Measurements from ENCODE around the gene COL1A2. TPM values are rescaled to one million over a fixed set of nuclear protein-coding genes. Genes with fewer than 3 reads are reported as not detected.

COL1A2 gene
- total RNA-seq, 1 experiment from 2014 or later = 81.2 TPM

- Mint-ChIP-seq H3K4me1 (peaks cover 43% of the 10 kb centered on the region), H3K4me3 (peak overlapping the region; percentile 50), H3K27me3 (ENCODE audit: low read depth) (peaks cover 7% of the 10 kb centered on the region), H3K36me3 (no peaks in the 10 kb centered on the region), H3K9me3 (no peaks in the 10 kb centered on the region), H3K27ac (peak overlapping the region; percentile 92)
- ChIA-PET POLR2A (no interaction called here), CTCF (interaction anchor here (2.3 kb wide), 1 partner anchor 103 kb away, joined by 7 read pairs; no protein-coding TSS in a partner anchor)
- peak; percentile 8 for ATAC-seq
- peak; percentile 24 for DNase-seq (ENCODE audit: low spot score)
- no peak for TF ChIP-seq E2F4 (CRISPR knock-in tag; IDR thresholded peaks at IDR 0.05; ENCODE audit: borderline replicate concordance, low read depth)
- no peak for TF ChIP-seq HMGXB4 (CRISPR knock-in tag; IDR thresholded peaks at IDR 0.05)
- no peak for TF ChIP-seq ERG (CRISPR knock-in tag; IDR thresholded peaks at IDR 0.05)
- TF ChIP-seq HMGA2 (CRISPR knock-in tag; IDR thresholded peaks at IDR 0.05) = no peak
- no peak for TF ChIP-seq SMAD4 (CRISPR knock-in tag; IDR thresholded peaks at IDR 0.05)
- TF ChIP-seq ZBTB21 (CRISPR knock-in tag; IDR thresholded peaks at IDR 0.05; ENCODE audit: borderline replicate concordance) = no peak
- TF ChIP-seq ZNF138 (CRISPR knock-in tag; conservative IDR thresholded peaks at IDR 0.05) = no peak
- TF ChIP-seq MXD4 (CRISPR knock-in tag; IDR thresholded peaks at IDR 0.05; ENCODE audit: borderline replicate concordance) = no peak
- TF ChIP-seq AR (CRISPR knock-in tag; IDR thresholded peaks at IDR 0.05) = no peak
- no peak for TF ChIP-seq ZNF532 (CRISPR knock-in tag; IDR thresholded peaks at IDR 0.05; ENCODE audit: borderline replicate concordance)
- TF ChIP-seq JUN (CRISPR knock-in tag; IDR thresholded peaks at IDR 0.05) = no peak
- TF ChIP-seq SMAD3 (CRISPR knock-in tag; IDR thresholded peaks at IDR 0.05; ENCODE audit: borderline replicate concordance) = no peak
- no peak for TF ChIP-seq TEAD1 (CRISPR knock-in tag; IDR thresholded peaks at IDR 0.05)
- TF ChIP-seq GABPB1 (CRISPR knock-in tag; IDR thresholded peaks at IDR 0.05) = no peak
- no peak for TF ChIP-seq NR2C2 (CRISPR knock-in tag; IDR thresholded peaks at IDR 0.05)
- no peak for TF ChIP-seq ZNF317 (CRISPR knock-in tag; IDR thresholded peaks at IDR 0.05; ENCODE audit: borderline replicate concordance, low read depth)
Observed at GRCh38 chr7:94391726-94392392, 2.8 kb upstream of the COL1A2 start.

All from WTC11 (cell line).